ENCODE results near the gene AMDHD1. TPM values are rescaled to one million over a fixed set of nuclear protein-coding genes. Genes with fewer than 3 reads are reported as not detected.

Gene AMDHD1, protein sequence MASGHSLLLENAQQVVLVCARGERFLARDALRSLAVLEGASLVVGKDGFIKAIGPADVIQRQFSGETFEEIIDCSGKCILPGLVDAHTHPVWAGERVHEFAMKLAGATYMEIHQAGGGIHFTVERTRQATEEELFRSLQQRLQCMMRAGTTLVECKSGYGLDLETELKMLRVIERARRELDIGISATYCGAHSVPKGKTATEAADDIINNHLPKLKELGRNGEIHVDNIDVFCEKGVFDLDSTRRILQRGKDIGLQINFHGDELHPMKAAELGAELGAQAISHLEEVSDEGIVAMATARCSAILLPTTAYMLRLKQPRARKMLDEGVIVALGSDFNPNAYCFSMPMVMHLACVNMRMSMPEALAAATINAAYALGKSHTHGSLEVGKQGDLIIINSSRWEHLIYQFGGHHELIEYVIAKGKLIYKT
- total RNA-seq (2013; cell fraction: nucleolus; rRNA removed): not detected in 2 replicates
- 0.06 and 0.22 TPM in 2 replicates for total RNA-seq (2014; rRNA removed)
- total RNA-seq (2014; rRNA removed; fragmentation: Illumina TruSeq; extraction: Trizol): not detected in 2 replicates
- total RNA-seq (2021): 0.15 TPM in 1 of 2 replicates, not detected in the other
- not detected for polyA plus RNA-seq (2011; ENCODE audit: low read depth)
- polyA plus RNA-seq (2011; rRNA removed): 0.09 and 0.11 TPM in 2 replicates
- 0.17 and 0.49 TPM in 2 replicates for polyA plus RNA-seq (2011; cell fraction: cytosol; rRNA removed)
- 0.18 and 0.45 TPM in 2 replicates for polyA plus RNA-seq (2011; cell fraction: nucleus; rRNA removed)
- 0.17 TPM in 1 of 2 replicates, not detected in the other for polyA plus RNA-seq (2012)
- polyA plus RNA-seq (2014; fragmentation: Illumina TruSeq; extraction: Trizol): 0.28 and 0.33 TPM in 2 replicates
- polyA plus RNA-seq (2014; fragmentation: Nextera tagmentation; extraction: Ambion mirVana): not detected
- 0.04 and 0.06 TPM in 2 replicates for polyA plus RNA-seq (2014; rRNA removed)
- polyA plus RNA-seq (2016; fragmentation: Nextera tagmentation; extraction: Ambion mirVana): under 1 TPM in 1 of 2 experiments, not detected in 1; 0.16 TPM
- polyA minus RNA-seq (2011; rRNA and poly(A)+ RNA removed): 0.44 TPM in 1 of 2 replicates, not detected in the other
- not detected in 2 replicates for polyA minus RNA-seq (2011; cell fraction: cytosol; rRNA and poly(A)+ RNA removed)
- polyA minus RNA-seq (2011; cell fraction: nucleus; rRNA and poly(A)+ RNA removed): 0.48 TPM in 1 of 2 replicates, not detected in the other
- Bru-seq, nascent RNA: percentile 18 among the genes with signal in this experiment
- BruChase-seq, experiment 1, labeled RNA remaining after a 6-hour chase: percentile 20 among the genes with signal in this experiment
- BruChase-seq, experiment 2, labeled RNA remaining after a 2-hour chase: percentile 21 among the genes with signal in this experiment
- long read RNA-seq, experiment 1: 0 reads
- long read RNA-seq, experiment 2, partial matches to known transcripts: 0 of 1 reads
- long read RNA-seq, experiment 2, other reads (novel, unspliced or antisense): 1 of 1 reads

DNA sequence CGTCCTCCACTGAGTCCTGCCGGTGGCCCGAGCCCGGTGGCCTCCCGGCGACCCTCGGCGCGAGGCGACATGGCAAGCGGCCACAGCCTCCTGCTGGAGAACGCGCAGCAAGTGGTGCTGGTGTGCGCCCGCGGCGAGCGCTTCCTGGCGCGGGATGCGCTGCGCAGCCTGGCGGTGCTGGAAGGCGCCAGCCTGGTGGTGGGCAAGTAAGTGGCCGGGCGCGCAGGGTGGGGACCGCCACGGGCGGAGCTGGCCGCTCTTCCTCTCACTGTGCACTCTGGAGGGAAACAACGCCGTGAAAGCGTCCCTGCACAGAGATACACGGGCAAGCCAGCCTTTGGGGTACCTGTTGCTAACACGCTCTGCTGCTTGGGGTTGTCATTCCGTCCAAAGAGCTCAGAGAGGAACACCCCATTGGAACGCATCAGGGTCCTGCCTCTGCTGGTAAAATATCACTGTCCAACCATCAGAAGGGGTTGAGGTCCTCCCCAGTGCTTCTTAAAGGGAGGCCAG, at the start of gene AMDHD1:
TSS of gene AMDHD1 (plus strand) at position 2 of the 513 bp plus-strand sequence. CDS start at position 70, 68 bp downstream.
- H2AFZ ChIP-seq (ENCODE audit: control insufficient read depth, low read depth, low read length): peak within 1 kb of the TSS; percentile 97
- no peaks in the 10 kb centered on the region for H3K27me3 ChIP-seq (replicated peaks in 1 of 2; ENCODE audit: control insufficient read depth in 2 of 2, insufficient read depth in 2 of 2, low read length in 1 of 2)
- no peaks in the 10 kb centered on the region for H4K20me1 ChIP-seq (ENCODE audit: control insufficient read depth, insufficient read depth)
- no peaks in the 10 kb centered on the region for H3K9me3 ChIP-seq (replicated peaks; ENCODE audit: control insufficient read depth, insufficient read depth, low read length)
- ChIA-PET POLR2A (interaction anchor here (0.6 kb wide), 1 partner anchor 920 kb away, joined by 4 read pairs; no protein-coding TSS in a partner anchor), CTCF (interaction anchor here (1.0 to 4.9 kb wide), 3 partner anchors 10 to 574 kb away, joined by 3 to 26 read pairs (median 3); no protein-coding TSS in a partner anchor), SMC1A (ENCODE audit: uncharacterized antibody, unreplicated experiment) (interaction anchor here (1.0 kb wide), 2 partner anchors 10 to 55 kb away, joined by 3 read pairs; no protein-coding TSS in a partner anchor), RAD21 (ENCODE audit: unreplicated experiment) (no interaction called here)
- 0 out of 2 replicates have a peak, but pooled peaks have one; percentile 54 for TF ChIP-seq HDAC2 (IDR thresholded peaks at IDR 0.05)
- TF ChIP-seq WRNIP1 (IDR thresholded peaks at IDR 0.05; ENCODE audit: borderline replicate concordance, low read depth, low read length): no peak
- TF ChIP-seq RB1 (IDR thresholded peaks at IDR 0.05; ENCODE audit: borderline replicate concordance): no peak
- peak; percentile 85 for TF ChIP-seq HDAC6 (IDR thresholded peaks at IDR 0.05; ENCODE audit: unreplicated experiment)
- TF ChIP-seq, protein P1, sequence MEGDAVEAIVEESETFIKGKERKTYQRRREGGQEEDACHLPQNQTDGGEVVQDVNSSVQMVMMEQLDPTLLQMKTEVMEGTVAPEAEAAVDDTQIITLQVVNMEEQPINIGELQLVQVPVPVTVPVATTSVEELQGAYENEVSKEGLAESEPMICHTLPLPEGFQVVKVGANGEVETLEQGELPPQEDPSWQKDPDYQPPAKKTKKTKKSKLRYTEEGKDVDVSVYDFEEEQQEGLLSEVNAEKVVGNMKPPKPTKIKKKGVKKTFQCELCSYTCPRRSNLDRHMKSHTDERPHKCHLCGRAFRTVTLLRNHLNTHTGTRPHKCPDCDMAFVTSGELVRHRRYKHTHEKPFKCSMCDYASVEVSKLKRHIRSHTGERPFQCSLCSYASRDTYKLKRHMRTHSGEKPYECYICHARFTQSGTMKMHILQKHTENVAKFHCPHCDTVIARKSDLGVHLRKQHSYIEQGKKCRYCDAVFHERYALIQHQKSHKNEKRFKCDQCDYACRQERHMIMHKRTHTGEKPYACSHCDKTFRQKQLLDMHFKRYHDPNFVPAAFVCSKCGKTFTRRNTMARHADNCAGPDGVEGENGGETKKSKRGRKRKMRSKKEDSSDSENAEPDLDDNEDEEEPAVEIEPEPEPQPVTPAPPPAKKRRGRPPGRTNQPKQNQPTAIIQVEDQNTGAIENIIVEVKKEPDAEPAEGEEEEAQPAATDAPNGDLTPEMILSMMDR (IDR thresholded peaks at IDR 0.05 in 2 of 3, conservative IDR thresholded peaks at IDR 0.05 in 1 of 3; ENCODE audit: control insufficient read depth in 2 of 3, extremely low read depth in 1 of 3, insufficient read depth in 1 of 3, low read depth in 3 of 3, low read length in 3 of 3): peak; percentile 3 to 25 (median 8); a peak in 1 of 6 replicates
- ATAC-seq (peak; percentile 81), FAIRE-seq (no peak), DNase-seq (ENCODE audit: low read depth, low spot score) (no peak)
- intact Hi-C loops (cut with micrococcal nuclease; ENCODE audit: unreplicated experiment) (no loop called here), in situ Hi-C loops (cut with MboI) (no loop called here)
- H3K4me3 ChIP-seq: peak within 1 kb of the TSS; percentile 94
- no TSS peak for BruUV-seq (replicated peaks)
- H3K4me1 ChIP-seq (ENCODE audit: control insufficient read depth, insufficient read depth, low read length): peaks cover 3% of the 10 kb centered on the region; the same call in 1 of the 2 replicates
- peak within 1 kb of the TSS; percentile 53 for H3K27ac ChIP-seq (ENCODE audit: control insufficient read depth, insufficient read depth)
- H3K36me3 ChIP-seq (ENCODE audit: control insufficient read depth in 2 of 2, insufficient read depth in 2 of 2, low read length in 1 of 2): no peaks in the 10 kb centered on the region
- 2% methylated on average over 30 of the region's 38 CpGs for WGBS (ENCODE audit: insufficient coverage, insufficient replicate concordance, low lambda C conversion rate, missing lambda C conversion rate)
- H3K4me2 ChIP-seq (ENCODE audit: control insufficient read depth, insufficient read depth): peak within 1 kb of the TSS; percentile 93
- peak within 1 kb of the TSS; percentile 78 for H3K9ac ChIP-seq (ENCODE audit: control insufficient read depth, insufficient read depth, low read length)
- no peaks in the 10 kb centered on the region for H3K79me2 ChIP-seq (ENCODE audit: control insufficient read depth, insufficient read depth, low read length)

Data from GM12878 (cell line).